ENCODE results near the gene DUS2. TPM values are rescaled to one million over a fixed set of nuclear protein-coding genes. Genes with fewer than 3 reads are reported as not detected.
"Not testable (repeated sequence)": the region's sequence is repeated elsewhere in the genome, so short reads cannot be mapped to it uniquely, and the experiment has no call there.

The DUS2 gene
- total RNA-seq, 1 donor: 11.3 TPM

DNA sequence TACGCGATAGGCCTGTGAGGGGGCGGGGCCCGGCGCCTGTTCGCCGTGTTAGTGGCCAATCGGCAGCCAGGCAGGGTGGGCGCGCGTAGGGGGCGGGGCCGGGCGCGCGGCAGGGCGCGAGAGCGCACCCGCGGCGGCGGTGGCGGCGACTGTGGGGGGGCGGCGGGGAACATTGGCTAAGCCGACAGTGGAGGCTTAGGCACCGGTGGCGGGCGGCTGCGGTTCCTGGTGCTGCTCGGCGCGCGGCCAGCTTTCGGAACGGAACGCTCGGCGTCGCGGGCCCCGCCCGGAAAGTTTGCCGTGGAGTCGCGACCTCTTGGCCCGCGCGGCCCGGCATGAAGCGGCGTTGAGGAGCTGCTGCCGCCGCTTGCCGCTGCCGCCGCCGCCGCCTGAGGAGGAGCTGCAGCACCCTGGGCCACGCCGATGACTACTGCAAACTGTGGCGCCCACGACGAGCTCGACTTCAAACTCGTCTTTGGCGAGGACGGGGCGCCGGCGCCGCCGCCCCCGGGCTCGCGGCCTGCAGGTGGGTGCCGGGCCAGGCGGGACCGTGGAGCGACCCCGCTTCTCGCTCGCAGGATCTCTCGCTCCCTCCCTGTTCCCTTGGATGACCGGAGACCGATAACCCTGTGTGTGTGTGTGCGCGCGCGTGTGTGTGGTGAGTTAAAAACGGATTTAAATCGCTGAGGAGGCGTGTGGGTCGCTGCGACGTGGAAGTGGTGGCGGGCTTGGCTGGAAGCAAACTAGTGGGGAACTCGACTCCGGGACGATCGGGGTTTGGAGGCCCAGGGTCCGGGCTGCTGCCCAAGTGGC, 62.4 kb downstream of the DUS2 start, which contains the start of gene NFATC3:
NFATC3 (plus strand) TSS at position 112 of the 813 bp plus-strand sequence; CDS start at position 424, 312 bp downstream.
- Histone ChIP-seq H3K9me3 (ENCODE audit: low read depth, low read length) (no peaks in the 10 kb centered on the region), H3K27me3 (ENCODE audit: insufficient read depth, low read length) (no peaks in the 10 kb centered on the region), H3K4me3 (ENCODE audit: low read length) (peak within 1 kb of the TSS; percentile 92), H3K4me1 (ENCODE audit: insufficient read depth, low read length) (peaks cover 65% of the 10 kb centered on the region)

DNA sequence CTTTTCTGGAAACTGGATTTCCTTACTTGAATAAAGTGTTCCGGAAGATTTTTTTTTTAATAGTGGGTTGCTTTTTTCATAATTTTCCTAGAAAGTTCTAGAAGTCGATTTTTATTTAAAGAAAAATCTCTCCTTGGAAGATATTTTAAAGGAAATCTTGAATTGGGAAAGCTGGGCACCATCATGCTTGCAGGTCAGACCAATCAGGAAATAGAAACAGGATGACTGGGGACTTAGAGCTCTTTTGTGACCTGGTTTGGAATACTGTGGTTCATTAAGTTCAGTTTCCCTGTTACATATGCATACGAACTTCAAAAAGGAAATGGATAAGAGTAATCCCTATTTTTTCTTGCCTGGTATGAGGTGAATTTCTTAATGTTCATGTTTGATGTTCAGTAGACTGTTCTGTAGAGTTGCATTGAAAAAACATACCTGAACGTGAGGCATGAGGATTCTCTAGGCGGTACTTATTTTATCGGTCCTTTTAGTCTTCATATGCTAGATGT, 63.3 kb downstream of the DUS2 start:
- Histone ChIP-seq H3K9me3 (ENCODE audit: low read depth, low read length) (no peaks in the 10 kb centered on the region), H3K4me3 (ENCODE audit: low read length) (peak overlapping the region; percentile 92), H3K4me1 (ENCODE audit: insufficient read depth, low read length) (peaks cover 60% of the 10 kb centered on the region), H3K27me3 (ENCODE audit: insufficient read depth, low read length) (no peaks in the 10 kb centered on the region)

DNA sequence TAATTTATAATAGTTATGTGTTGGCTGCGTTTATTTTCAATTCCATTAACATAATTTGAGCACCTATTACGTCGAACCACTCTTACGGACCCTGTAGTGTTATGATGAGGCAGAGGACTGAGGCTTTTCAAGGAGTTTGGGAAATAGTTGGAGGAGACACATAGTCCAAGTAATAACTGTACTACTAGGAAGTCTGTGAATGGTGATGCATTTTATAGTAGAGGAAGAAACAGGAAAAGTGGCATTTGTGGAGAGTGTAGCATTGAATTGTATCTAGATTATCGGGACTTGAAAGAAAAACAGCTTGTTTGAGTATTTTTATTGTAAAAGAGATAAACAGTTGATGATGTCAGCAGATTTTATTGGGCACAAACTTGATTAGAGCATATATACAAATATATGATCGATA, 63.8 kb downstream of the DUS2 start:
- Histone ChIP-seq H3K9me3 (ENCODE audit: low read depth, low read length) (no peaks in the 10 kb centered on the region), H3K27me3 (ENCODE audit: insufficient read depth, low read length) (no peaks in the 10 kb centered on the region), H3K4me3 (ENCODE audit: low read length) (peak overlapping the region; percentile 92), H3K4me1 (ENCODE audit: insufficient read depth, low read length) (peaks cover 60% of the 10 kb centered on the region)

DNA sequence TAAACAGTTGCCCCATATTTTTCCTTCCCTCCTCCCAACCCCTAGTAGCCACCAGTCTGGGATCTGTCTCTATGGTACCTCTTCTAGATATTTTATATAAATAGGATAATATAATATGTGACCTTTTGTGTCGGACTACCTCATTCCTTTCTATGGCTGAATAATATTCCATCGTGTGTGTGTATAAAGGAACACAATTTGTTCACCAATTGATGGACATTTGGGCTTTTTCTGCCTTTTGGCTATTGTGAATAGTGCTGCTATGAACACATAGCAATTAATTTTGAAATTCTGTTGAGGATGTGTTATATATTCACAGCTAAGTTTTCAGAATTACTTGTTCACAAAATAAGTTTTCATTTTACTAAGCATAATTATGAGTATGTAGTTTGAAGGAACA, 64.6 kb downstream of the DUS2 start:
- H3K4me1 ChIP-seq (ENCODE audit: insufficient read depth, low read length): peaks cover 60% of the 10 kb centered on the region
- H3K27me3 ChIP-seq (ENCODE audit: insufficient read depth, low read length): no peaks in the 10 kb centered on the region
- no peak overlapping the region for H3K4me3 ChIP-seq (ENCODE audit: low read length)
- no peaks in the 10 kb centered on the region for H3K9me3 ChIP-seq (ENCODE audit: low read depth, low read length)

DNA sequence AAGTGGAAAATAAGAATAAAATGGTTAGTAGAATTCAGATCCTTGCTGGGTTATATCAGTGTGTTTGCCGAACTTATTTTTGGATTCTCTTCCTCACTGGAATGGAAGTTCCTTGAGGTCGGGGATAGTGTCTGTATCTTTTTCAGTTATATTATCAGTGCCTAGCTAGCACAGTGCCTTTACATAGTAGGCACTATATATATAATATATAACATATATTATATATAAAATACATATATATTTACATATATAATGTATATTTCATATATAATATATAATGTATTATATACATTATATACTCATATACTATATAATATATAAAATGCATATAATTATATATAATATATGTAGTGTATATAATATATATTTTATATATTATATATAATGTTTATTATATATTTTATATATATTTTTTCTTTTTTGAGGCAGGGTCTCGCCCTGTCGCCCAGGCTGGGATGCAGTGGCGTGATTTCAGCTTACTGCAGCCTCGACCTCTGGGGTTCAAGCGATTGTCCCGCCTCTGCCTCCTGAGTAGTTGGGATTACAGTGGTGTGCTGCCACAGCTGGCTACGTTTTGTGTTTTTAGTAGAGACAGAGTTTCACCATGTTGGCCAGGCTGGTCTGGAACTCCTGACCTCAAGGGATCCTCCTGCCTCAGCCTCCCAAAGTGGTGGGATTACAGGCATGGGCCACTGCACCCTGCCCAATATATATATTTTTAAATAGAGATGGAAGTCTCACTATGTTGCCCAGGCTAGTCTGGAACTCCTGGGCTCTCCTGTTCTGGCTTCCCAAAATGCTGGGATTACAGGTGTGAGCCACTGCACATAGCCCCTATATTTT, 65.3 kb downstream of the DUS2 start:
- peaks cover 59% of the 10 kb centered on the region for H3K4me1 ChIP-seq (ENCODE audit: insufficient read depth, low read length)
- no peaks in the 10 kb centered on the region for H3K27me3 ChIP-seq (ENCODE audit: insufficient read depth, low read length)
- no peaks in the 10 kb centered on the region for H3K9me3 ChIP-seq (ENCODE audit: low read depth, low read length)
- no peak overlapping the region for H3K4me3 ChIP-seq (ENCODE audit: low read length)

DNA sequence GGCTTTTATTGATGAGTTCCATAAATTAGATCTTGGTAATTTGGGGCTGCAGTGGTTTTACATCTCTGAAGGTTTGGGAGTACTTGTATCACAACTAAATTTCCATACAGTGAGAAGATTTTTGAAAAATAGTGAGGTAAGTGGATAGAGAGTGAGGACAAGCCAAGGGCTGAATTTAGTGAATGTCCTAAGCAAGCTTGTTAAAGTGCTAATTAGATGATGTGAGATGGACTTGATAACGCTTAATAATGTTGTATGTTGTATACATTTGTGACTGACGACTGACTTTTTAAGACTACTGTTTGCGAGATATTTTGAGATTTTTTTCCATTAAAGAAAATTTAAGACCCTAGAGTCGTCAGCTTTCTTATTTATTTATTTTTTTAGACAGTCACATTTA, 66.0 kb downstream of the DUS2 start:
- no peaks in the 10 kb centered on the region for H3K9me3 ChIP-seq (ENCODE audit: low read depth, low read length)
- no peaks in the 10 kb centered on the region for H3K27me3 ChIP-seq (ENCODE audit: insufficient read depth, low read length)
- peaks cover 58% of the 10 kb centered on the region for H3K4me1 ChIP-seq (ENCODE audit: insufficient read depth, low read length)
- no peak overlapping the region for H3K4me3 ChIP-seq (ENCODE audit: low read length)

DNA sequence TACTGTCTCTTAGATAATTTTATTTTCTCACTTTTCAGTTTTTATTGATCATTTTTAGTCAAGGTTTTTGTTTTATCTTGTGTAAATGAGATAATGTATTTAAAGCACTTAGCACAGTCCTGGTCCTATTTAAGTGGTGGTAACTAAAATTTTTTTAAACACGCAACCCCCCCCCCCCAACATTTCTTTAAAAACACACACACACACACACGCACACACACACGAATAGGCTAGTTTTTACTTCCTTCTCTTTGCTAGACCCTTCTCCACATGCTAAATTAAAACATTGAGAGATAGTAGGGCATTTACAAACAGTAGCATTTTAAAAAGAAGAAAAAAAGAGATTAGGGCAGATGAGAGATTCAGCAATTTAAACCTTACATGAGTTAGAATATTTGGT, 67.0 kb downstream of the DUS2 start:
- H3K4me1 ChIP-seq (ENCODE audit: insufficient read depth, low read length): peaks cover 59% of the 10 kb centered on the region
- H3K4me3 ChIP-seq (ENCODE audit: low read length): no peak overlapping the region
- no peaks in the 10 kb centered on the region for H3K9me3 ChIP-seq (ENCODE audit: low read depth, low read length)
- H3K27me3 ChIP-seq (ENCODE audit: insufficient read depth, low read length): no peaks in the 10 kb centered on the region

DNA sequence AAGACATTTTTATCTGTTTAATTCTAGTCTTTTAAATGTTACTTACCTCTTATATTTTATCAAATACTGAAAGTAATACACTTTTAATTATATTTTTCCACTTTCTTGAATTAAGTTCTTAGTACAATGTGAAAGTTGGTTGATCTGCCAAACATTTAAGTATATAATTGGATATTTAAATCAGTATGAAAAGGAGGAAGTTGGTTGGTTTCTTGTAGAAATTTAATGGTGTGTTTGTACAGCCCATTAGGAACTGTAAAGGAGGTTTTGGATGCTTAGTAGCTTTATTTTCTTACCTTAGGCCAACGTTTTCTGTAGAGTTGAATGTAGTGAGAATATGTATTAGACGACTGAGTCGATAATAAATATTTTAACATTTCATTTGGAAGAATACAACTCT, 67.4 kb downstream of the DUS2 start:
- Histone ChIP-seq H3K9me3 (ENCODE audit: low read depth, low read length) (no peaks in the 10 kb centered on the region), H3K4me3 (ENCODE audit: low read length) (no peak overlapping the region), H3K4me1 (ENCODE audit: insufficient read depth, low read length) (peaks cover 63% of the 10 kb centered on the region), H3K27me3 (ENCODE audit: insufficient read depth, low read length) (no peaks in the 10 kb centered on the region)

DNA sequence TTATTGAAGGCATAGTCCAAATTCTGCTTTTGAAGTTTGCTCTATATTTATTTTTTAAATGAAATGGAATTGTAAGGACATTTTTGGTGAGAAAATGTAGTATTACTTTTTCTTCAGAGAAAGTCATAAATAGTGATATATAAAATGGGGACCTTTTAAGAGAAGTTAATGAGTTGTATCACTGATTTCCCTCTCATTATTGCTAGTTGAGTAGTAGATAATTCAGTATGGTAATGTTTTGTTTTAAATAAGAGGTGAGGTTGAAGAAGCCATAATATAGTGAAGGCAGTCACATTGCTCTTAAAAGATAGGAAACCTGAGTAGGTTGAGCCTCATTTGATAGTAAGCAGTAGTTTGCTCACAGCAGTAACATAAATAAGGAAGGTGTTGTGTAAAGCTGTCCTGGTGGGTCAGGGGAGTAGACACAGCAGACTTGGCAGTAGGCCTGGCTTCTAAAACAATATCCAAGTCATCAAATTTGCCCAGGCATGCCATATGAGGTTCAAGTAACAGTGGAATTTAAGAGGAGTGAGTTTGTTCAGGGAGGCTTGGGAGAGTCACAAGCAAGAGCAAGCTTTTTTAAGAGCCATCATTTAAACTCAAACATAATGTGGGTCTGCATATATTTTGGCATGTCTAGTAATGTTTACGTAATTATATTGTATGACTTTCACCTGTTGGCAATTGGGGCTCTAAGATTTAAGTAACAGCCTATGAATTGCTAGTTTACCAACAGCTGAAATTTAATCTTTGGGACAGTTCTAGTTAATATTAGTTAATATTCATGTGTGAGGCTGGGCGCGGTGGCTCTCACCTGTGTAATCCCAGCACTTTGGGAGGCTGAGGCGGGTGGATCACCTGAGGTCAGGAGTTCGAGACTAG, 68.5 kb downstream of the DUS2 start:
- Histone ChIP-seq H3K4me3 (ENCODE audit: low read length) (no peak overlapping the region), H3K4me1 (ENCODE audit: insufficient read depth, low read length) (peaks cover 70% of the 10 kb centered on the region)

DNA sequence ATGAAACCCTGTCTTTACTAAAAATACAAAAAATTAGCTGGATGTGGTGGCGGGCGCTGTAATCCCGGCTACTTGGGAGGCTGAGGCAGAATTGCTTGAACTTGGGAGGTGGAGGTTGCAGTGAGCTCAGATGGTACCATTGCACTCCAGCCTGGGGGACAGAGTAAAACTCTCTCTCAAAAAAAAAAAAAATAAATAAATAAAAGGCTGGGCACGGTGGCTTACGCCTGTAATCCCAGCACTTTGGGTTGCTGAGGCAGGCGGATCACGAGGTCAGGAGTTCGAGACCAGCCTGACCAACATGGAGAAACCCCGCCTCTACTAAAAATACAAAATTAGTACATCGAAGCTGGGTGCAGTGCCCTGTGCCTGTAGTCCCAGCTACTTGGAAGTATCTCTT, 69.2 kb downstream of the DUS2 start:
- H3K27me3 ChIP-seq (ENCODE audit: insufficient read depth, low read length); H3K4me3 ChIP-seq (ENCODE audit: low read length); H3K9me3 ChIP-seq (ENCODE audit: low read depth, low read length): not testable (repeated sequence)
- H3K4me1 ChIP-seq (ENCODE audit: insufficient read depth, low read length): peaks cover 70% of the 10 kb centered on the region

More for the DNA sequence above, 68.5 kb downstream of the DUS2 start:
- no peaks in the 10 kb centered on the region for H3K9me3 ChIP-seq (ENCODE audit: low read depth, low read length)
- H3K27me3 ChIP-seq (ENCODE audit: insufficient read depth, low read length): no peaks in the 10 kb centered on the region

DNA sequence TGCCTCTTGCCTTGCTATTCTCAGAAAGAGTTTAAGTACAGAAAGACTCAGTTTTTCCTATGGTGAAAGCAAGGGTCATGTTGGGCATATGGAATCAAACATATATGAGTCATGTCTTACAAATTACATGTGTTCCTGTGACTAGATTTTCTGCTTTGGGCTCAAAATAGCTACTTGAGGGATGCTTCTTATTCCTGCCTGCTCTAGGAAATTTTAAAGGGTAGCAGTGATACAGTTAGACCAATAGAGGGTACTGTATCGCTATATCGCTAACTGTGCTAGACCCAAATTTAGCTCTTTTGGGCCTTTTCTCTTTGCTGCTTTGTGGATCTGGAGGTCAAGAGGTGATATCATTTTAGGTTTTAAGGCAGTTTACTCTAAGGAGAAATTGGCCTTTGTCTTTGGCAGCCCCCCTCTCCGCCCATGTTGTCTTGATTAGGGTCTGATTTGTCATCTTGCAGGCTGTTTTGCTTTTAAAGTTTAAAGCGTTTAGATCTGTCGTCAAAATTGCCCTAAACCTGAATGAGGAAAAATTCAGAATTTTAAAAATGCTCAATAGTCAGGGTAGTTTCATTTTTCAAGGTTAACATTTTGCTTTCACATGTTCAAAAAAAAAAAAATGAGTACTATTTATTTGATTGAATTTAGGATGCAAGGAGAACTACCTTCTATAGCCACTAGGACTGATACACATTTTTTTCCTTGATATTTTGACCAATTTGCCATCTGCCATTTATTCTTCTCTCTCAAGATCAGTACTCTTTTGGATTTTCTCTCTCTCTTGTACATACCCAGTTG, 70.9 kb downstream of the DUS2 start:
- Histone ChIP-seq H3K9me3 (ENCODE audit: low read depth, low read length) (no peaks in the 10 kb centered on the region), H3K27me3 (ENCODE audit: insufficient read depth, low read length) (no peaks in the 10 kb centered on the region), H3K4me3 (ENCODE audit: low read length) (no peak overlapping the region), H3K4me1 (ENCODE audit: insufficient read depth, low read length) (peaks cover 54% of the 10 kb centered on the region)

DNA sequence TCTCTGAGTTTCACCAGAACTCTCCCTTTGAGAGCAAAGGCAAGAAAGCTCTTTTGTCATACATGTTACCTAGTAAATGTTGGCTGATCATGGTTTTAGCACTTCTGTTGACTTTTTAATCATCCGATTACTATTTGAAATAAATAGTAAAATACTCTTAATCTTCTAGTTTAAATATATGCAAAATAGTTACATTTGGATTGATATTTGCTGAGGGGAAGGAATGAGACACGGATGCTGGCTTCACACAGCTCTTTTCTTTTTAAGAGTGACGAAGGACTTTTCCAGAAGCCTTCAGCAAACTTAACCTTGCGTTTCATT, 71.5 kb downstream of the DUS2 start:
- no peaks in the 10 kb centered on the region for H3K27me3 ChIP-seq (ENCODE audit: insufficient read depth, low read length)
- H3K4me3 ChIP-seq (ENCODE audit: low read length): no peak overlapping the region
- no peaks in the 10 kb centered on the region for H3K9me3 ChIP-seq (ENCODE audit: low read depth, low read length)
- peaks cover 52% of the 10 kb centered on the region for H3K4me1 ChIP-seq (ENCODE audit: insufficient read depth, low read length)

DNA sequence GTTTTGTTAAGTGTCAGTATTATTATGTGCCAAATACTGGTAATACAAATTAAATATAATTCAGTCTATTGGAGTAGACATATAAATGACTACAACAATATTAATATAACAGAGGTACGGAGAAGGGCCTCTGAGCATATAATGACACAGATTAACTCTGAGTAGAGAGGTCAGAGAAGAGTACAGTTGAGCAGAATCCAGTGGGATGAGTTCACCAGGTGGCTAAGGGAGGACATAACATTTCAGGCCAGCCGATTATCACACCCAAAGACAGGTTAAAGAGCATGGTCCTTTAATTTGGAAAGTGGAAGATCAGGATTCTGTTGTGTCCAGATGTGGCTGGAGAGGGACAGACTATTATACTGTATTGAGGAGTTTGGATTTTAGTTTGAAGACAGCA, 73.4 kb downstream of the DUS2 start:
- Histone ChIP-seq H3K9me3 (ENCODE audit: low read depth, low read length) (no peaks in the 10 kb centered on the region), H3K27me3 (ENCODE audit: insufficient read depth, low read length) (no peaks in the 10 kb centered on the region), H3K4me1 (ENCODE audit: insufficient read depth, low read length) (peaks cover 58% of the 10 kb centered on the region), H3K4me3 (ENCODE audit: low read length) (no peak overlapping the region)

DNA sequence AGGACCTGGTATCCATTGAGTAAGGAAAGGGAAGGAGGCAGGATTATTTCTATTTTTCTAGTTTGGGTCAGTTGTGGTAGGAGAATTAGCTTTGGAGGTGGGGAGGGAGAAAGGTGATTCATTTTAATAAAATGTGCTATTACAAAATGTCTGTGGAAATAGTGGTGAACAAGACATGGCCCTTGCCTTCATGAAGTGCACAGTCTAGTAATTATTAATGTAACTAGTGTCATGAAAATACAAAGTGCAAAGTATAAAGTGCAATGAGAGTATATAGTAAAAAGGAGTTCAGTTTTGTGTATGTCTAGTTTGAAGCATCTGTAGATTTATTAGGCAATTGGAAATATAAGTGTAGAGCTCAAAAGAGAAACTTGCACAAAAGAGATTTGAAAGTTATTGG, 74.0 kb downstream of the DUS2 start:
- Histone ChIP-seq H3K4me3 (ENCODE audit: low read length) (no peak overlapping the region), H3K4me1 (ENCODE audit: insufficient read depth, low read length) (peaks cover 58% of the 10 kb centered on the region)

More for the DNA sequence above, 74.0 kb downstream of the DUS2 start:
- H3K9me3 ChIP-seq (ENCODE audit: low read depth, low read length): no peaks in the 10 kb centered on the region
- no peaks in the 10 kb centered on the region for H3K27me3 ChIP-seq (ENCODE audit: insufficient read depth, low read length)
